K562 (cell line): ENCODE data around the gene TGFBR3L. TPM values are rescaled to one million over a fixed set of nuclear protein-coding genes. Genes with fewer than 3 reads are reported as not detected.

Experiments used
- BDP1 ChIP-seq: IDR thresholded peaks from 3 replicates; pipeline ENCODE4 v1.6.1; 2011; ENCODE audit not compliant: insufficient read length, insufficient read depth
- CREB1 ChIP-seq, 2 experiments: sonication (generic) in 1 of 2; formaldehyde crosslinking in 1 of 2; IDR thresholded peaks; 2 replicates each; pipeline versions ENCODE4 v1.6.1 to v1.8.0; 2012 to 2022; ENCODE audit warnings: inconsistent platforms in 1 of 2, mild to moderate bottlenecking in 1 of 2, missing genetic modification reagents in 1 of 2, moderate library complexity in 1 of 2
- ELF1 ChIP-seq: fragments of 200-800 bp; sonication (Bioruptor generic); IDR thresholded peaks from 2 replicates; pipeline ENCODE4 v1.6.1; 2016; ENCODE audit warnings: missing genetic modification characterization, missing compliant biosample characterization
- GTF2A2 ChIP-seq: IDR thresholded peaks from 2 replicates; pipeline ENCODE4 v1.6.1; 2016; ENCODE audit warnings: mild to moderate bottlenecking, missing genetic modification characterization, missing compliant biosample characterization
- HNRNPL ChIP-seq: fragments of 200-400 bp; formaldehyde crosslinking; IDR thresholded peaks from 2 replicates; pipeline ENCODE4 v1.6.1; 2017; ENCODE audit warnings: low read depth, mild to moderate bottlenecking, low read length
- ILF3 ChIP-seq: fragments of 450-650 bp; IDR thresholded peaks from 2 replicates; pipeline ENCODE4 v1.6.1; 2018; ENCODE audit warnings: antibody characterized with exemption, mild to moderate bottlenecking, moderate library complexity, borderline replicate concordance
- MED1 ChIP-seq: sonication (generic); formaldehyde crosslinking; IDR thresholded peaks from 2 replicates; pipeline ENCODE4 v1.8.1; 2023; ENCODE audit warnings: missing genetic modification reagents, borderline replicate concordance
- MLLT1 ChIP-seq, 2 experiments: fragments of 450-650 bp; IDR thresholded peaks; 2 replicates each; pipeline ENCODE4 v1.6.1; 2016
- NBN ChIP-seq: fragments of 450-650 bp; IDR thresholded peaks from 2 replicates; pipeline ENCODE4 v1.6.1; 2016; ENCODE audit warnings: low read depth, mild to moderate bottlenecking
- PTBP1 ChIP-seq: fragments of 200-400 bp; formaldehyde crosslinking; IDR thresholded peaks from 2 replicates; pipeline ENCODE4 v1.6.1; 2017; ENCODE audit warnings: low read depth, low read length
- RBM39 ChIP-seq: fragments of 200-400 bp; formaldehyde crosslinking; optimal IDR thresholded peaks from 2 replicates; pipeline ENCODE3; 2018; ENCODE audit warnings: low read depth, low read length
- SMARCC2 ChIP-seq: fragments of 450-650 bp; IDR thresholded peaks from 2 replicates; pipeline ENCODE4 v1.6.1; 2017; ENCODE audit warnings: antibody characterized with exemption, moderate library complexity, mild to moderate bottlenecking, low read depth
- SMARCE1 ChIP-seq: fragments of 450-650 bp; IDR thresholded peaks from 2 replicates; pipeline ENCODE4 v1.7.1; 2016; ENCODE audit warnings: mild to moderate bottlenecking
- SP1 ChIP-seq: sonication (generic); formaldehyde crosslinking; IDR thresholded peaks from 2 replicates; pipeline ENCODE4 v1.8.1; 2022; ENCODE audit warnings: mild to moderate bottlenecking, missing genetic modification reagents
- SRSF9 ChIP-seq: fragments of 200-400 bp; formaldehyde crosslinking; IDR thresholded peaks from 2 replicates; pipeline ENCODE4 v1.6.1; 2017; ENCODE audit warnings: low read depth, low read length, borderline replicate concordance
- TAF1 ChIP-seq: IDR thresholded peaks from 2 replicates; pipeline ENCODE4 v1.6.1; 2011; ENCODE audit warnings: mild to moderate bottlenecking, low read length, moderate library complexity; ENCODE audit not compliant: insufficient read depth, control insufficient read depth, severe bottlenecking; ENCODE audit errors: extremely low read depth
- TAF9B ChIP-seq: fragments of 450-650 bp; IDR thresholded peaks from 2 replicates; pipeline ENCODE4 v1.6.1; 2018; ENCODE audit warnings: mild to moderate bottlenecking; ENCODE audit not compliant: partially characterized antibody
- TFAP4 ChIP-seq: sonication (generic); formaldehyde crosslinking; IDR thresholded peaks from 2 replicates; pipeline ENCODE4 v1.8.0; 2022; ENCODE audit warnings: missing genetic modification reagents, mild to moderate bottlenecking, moderate library complexity, borderline replicate concordance
- TRIM25 ChIP-seq: fragments of 450-650 bp; IDR thresholded peaks from 2 replicates; pipeline ENCODE4 v1.7.0; 2016; ENCODE audit warnings: borderline replicate concordance
- ZC3H11A ChIP-seq: IDR thresholded peaks from 2 replicates; pipeline ENCODE4 v1.6.1; 2012; ENCODE audit warnings: low read depth, low read length, improper control_type of control experiment
- ZNF197 ChIP-seq: fragments of 200-800 bp; sonication (Bioruptor generic); IDR thresholded peaks from 2 replicates; pipeline ENCODE4 v1.6.1; 2016; ENCODE audit warnings: low read depth, missing genetic modification characterization, missing compliant biosample characterization
- ZNF57 ChIP-seq: fragments of 450-650 bp; formaldehyde crosslinking; IDR thresholded peaks from 2 replicates; pipeline ENCODE4 v1.4.0; 2020; ENCODE audit warnings: mild to moderate bottlenecking, moderate library complexity
- ZNF76 ChIP-seq: fragments of 250-450 bp; sonication (Bioruptor Pico); IDR thresholded peaks from 2 replicates; pipeline ENCODE4 v1.4.0; 2020; ENCODE audit warnings: mild to moderate bottlenecking, moderate library complexity, borderline replicate concordance
- polyA plus RNA-seq, 8 experiments: library from polyadenylated mRNA; depleted of rRNA in 4 of 8; stranded (reverse) in 5 of 8; unstranded in 3 of 8; fragments of >200 nt; fragmentation: Nextera tagmentation in 2 of 8; fragmentation: Illumina TruSeq in 1 of 8; extraction: Ambion mirVana in 2 of 8; extraction: Trizol in 1 of 8; gene quantifications; 2 replicates each; pipeline versions ENCODE4 v1.2.1 to v1.2.3, GENCODE V29; 2011 to 2014; ENCODE audit warnings: inconsistent platforms in 1 of 8, missing spikeins in 1 of 8
- total RNA-seq, 7 experiments: library from RNA; depleted of rRNA in 6 of 7; stranded (reverse); fragments of >200 nt in 6 of 7; fragmentation: Illumina TruSeq in 2 of 7; extraction: Trizol in 2 of 7; gene quantifications; 2 replicates each; pipeline versions ENCODE4 v1.2.1 to v1.2.3, GENCODE V29; 2011 to 2021; ENCODE audit warnings: low replicate concordance in 1 of 7

Gene TGFBR3L
- total and polyA plus RNA-seq, 9 of the 15 experiments (the other 6 are each of a cell fraction or from before 2014, with no cell fraction given) = not detected

GRCh38 chr19:7870571-7871436 lies 43.8 kb upstream of the TGFBR3L start (continued):
- no peak for TF ChIP-seq PTBP1
- TF ChIP-seq MED1 (CRISPR knock-in tag) = no peak
- peak; percentile 82 for TF ChIP-seq SP1 (CRISPR knock-in tag)
- TF ChIP-seq ELF1 (tag) = no peak
- no peak for TF ChIP-seq HNRNPL
- no peak for TF ChIP-seq BDP1
- TF ChIP-seq SMARCE1 = peak; percentile 30; the same call in 1 of the 2 replicates
- no peak for TF ChIP-seq TAF9B
- TF ChIP-seq TRIM25 = peak; percentile 63; the same call in 1 of the 2 replicates
- TF ChIP-seq ILF3 = no peak
- no peak for TF ChIP-seq ZNF57 (CRISPR knock-in tag)
- no peak for TF ChIP-seq ZNF197 (CRISPR knock-in tag)
- TF ChIP-seq SRSF9 = no peak
- no peak for TF ChIP-seq CREB1 (IDR thresholded peaks at IDR 0.05)
- TF ChIP-seq CREB1 (CRISPR knock-in tag; IDR thresholded peaks at IDR 0.05) = 0 out of 2 replicates have a peak, but pooled peaks have one; percentile 40
- no peak for TF ChIP-seq NBN
- TF ChIP-seq SMARCC2 = no peak
- no peak for TF ChIP-seq ZNF76 (CRISPR knock-in tag)
- no peak for TF ChIP-seq TAF1
- TF ChIP-seq GTF2A2 = no peak
- TF ChIP-seq TFAP4 (CRISPR knock-in tag) = peak; percentile 69
- no peak for TF ChIP-seq ZC3H11A
- TF ChIP-seq RBM39 = no peak
- 0 out of 4 replicates have a peak, but pooled peaks of 1 of the 2 experiments have one; percentile 13 for TF ChIP-seq MLLT1 (IDR thresholded peaks at IDR 0.05)
